Measurements from ENCODE around the gene MAN1A2. TPM values are rescaled to one million over a fixed set of nuclear protein-coding genes. Genes with fewer than 3 reads are reported as not detected.

The MAN1A2 gene
- total RNA-seq, 1 experiment from 2014 or later, result 21.0 TPM

DNA sequence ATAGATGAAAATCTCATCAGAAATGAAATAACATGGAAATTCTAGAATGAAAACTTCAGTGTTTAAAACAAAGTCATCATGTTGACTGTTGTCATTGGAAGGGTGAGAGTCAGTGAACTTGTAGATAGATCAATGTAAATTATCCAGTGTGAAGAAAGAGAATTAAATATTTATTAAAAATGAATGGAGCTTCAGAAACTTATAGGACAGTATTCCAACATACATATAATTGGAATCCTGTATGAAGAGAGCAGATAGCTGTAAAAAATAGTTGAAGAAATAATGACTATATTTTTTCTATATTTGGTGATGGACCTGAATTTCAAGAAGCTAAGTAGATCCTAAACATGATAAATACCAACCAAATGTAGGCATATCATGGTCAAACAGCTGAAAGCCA, 60.0 kb downstream of the MAN1A2 start:
- intact Hi-C loops (cut with micrococcal nuclease; ENCODE audit: unreplicated experiment), result no loop called here
- ChIA-PET CTCF (no interaction called here), POLR2A (no interaction called here)
- H3K4me1 ChIP-seq, result no peaks in the 10 kb centered on the region
- H3K36me3 ChIP-seq (ENCODE audit: control insufficient read depth, insufficient read depth, low read length), result no peaks in the 10 kb centered on the region
- BruUV-seq (replicated peaks), result no TSS peak
- Mint-ChIP-seq H3K4me1 (ENCODE audit: low read depth, unreplicated experiment) (no peaks in the 10 kb centered on the region), H3K36me3 (ENCODE audit: insufficient read depth, unreplicated experiment) (peaks cover 7% of the 10 kb centered on the region), H3K4me3 (ENCODE audit: unreplicated experiment) (no peak overlapping the region), H3K27ac (ENCODE audit: unreplicated experiment) (no peak overlapping the region), H3K27me3 (ENCODE audit: insufficient read depth, unreplicated experiment) (no peaks in the 10 kb centered on the region), H3K9me3 (ENCODE audit: unreplicated experiment) (peaks cover 19% of the 10 kb centered on the region)
- no peak overlapping the region for H3K4me3 ChIP-seq (ENCODE audit: low read depth, low read length)
- H3K27me3 ChIP-seq (replicated peaks; ENCODE audit: control insufficient read depth, insufficient read depth, low read length), result no peaks in the 10 kb centered on the region
- TF ChIP-seq, protein P1, sequence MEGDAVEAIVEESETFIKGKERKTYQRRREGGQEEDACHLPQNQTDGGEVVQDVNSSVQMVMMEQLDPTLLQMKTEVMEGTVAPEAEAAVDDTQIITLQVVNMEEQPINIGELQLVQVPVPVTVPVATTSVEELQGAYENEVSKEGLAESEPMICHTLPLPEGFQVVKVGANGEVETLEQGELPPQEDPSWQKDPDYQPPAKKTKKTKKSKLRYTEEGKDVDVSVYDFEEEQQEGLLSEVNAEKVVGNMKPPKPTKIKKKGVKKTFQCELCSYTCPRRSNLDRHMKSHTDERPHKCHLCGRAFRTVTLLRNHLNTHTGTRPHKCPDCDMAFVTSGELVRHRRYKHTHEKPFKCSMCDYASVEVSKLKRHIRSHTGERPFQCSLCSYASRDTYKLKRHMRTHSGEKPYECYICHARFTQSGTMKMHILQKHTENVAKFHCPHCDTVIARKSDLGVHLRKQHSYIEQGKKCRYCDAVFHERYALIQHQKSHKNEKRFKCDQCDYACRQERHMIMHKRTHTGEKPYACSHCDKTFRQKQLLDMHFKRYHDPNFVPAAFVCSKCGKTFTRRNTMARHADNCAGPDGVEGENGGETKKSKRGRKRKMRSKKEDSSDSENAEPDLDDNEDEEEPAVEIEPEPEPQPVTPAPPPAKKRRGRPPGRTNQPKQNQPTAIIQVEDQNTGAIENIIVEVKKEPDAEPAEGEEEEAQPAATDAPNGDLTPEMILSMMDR (IDR thresholded peaks at IDR 0.05; ENCODE audit: insufficient read depth in 1 of 2, low read depth in 1 of 2, low read length in 1 of 2, severe bottlenecking in 1 of 2, unreplicated experiment in 1 of 2), result no peak
- DNase-seq, result no peak
- H3K9me3 ChIP-seq, result no peaks in the 10 kb centered on the region; the same call in 1 of the 2 replicates

- Histone ChIP-seq H3K27me3 (replicated peaks; ENCODE audit: control insufficient read depth, insufficient read depth, low read length) (no peaks in the 10 kb centered on the region), H3K9me3 (no peaks in the 10 kb centered on the region), H3K4me1 (0 out of 2 replicates have a peak, but pooled peaks cover 3% of the 10 kb centered on the region), H3K36me3 (ENCODE audit: control insufficient read depth, insufficient read depth, low read length) (no peaks in the 10 kb centered on the region), H3K4me3 (ENCODE audit: low read depth, low read length) (no peak overlapping the region)
- TF ChIP-seq, protein P1 (IDR thresholded peaks at IDR 0.05; ENCODE audit: insufficient read depth in 1 of 2, low read depth in 1 of 2, low read length in 1 of 2, severe bottlenecking in 1 of 2, unreplicated experiment in 1 of 2), result no peak
- no peak overlapping the region for H3K27ac Mint-ChIP-seq (ENCODE audit: unreplicated experiment)
- H3K27me3 Mint-ChIP-seq (ENCODE audit: insufficient read depth, unreplicated experiment), result no peaks in the 10 kb centered on the region
- BruUV-seq (replicated peaks), result no TSS peak
- CTCF ChIA-PET, result no interaction called here
- H3K9me3 Mint-ChIP-seq (ENCODE audit: unreplicated experiment), result no peaks in the 10 kb centered on the region
- intact Hi-C loops (cut with micrococcal nuclease; ENCODE audit: unreplicated experiment), result no loop called here
- no peak for DNase-seq
- no peak overlapping the region for H3K4me3 Mint-ChIP-seq (ENCODE audit: unreplicated experiment)
- no peaks in the 10 kb centered on the region for H3K4me1 Mint-ChIP-seq (ENCODE audit: low read depth, unreplicated experiment)
- POLR2A ChIA-PET, result no interaction called here
- H3K36me3 Mint-ChIP-seq (ENCODE audit: insufficient read depth, unreplicated experiment), result no peaks in the 10 kb centered on the region
These were observed 66.7 kb downstream of the MAN1A2 start for GRCh38 chr1:117433943-117434342.

DNA sequence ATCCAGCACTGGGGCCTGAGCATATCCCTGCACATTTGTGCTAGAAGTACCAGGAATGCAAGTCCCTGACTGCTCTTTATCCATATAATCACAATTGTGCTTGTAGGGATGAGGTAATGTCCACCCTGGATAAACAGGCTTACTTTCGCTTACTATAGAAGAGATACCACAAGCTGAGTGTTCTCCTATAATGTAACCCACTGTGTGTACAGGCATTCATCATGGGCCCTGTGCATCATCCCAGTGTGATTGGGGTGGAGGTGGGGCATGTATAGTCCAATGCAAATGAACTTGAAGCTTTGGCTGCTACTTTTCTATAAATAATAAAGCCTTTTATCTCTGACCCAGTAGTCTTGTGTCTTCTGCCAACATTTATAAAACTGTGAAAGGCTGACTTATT, 69.3 kb downstream of the MAN1A2 start:
- Mint-ChIP-seq H3K9me3 (ENCODE audit: unreplicated experiment) (no peaks in the 10 kb centered on the region), H3K27me3 (ENCODE audit: insufficient read depth, unreplicated experiment) (no peaks in the 10 kb centered on the region), H3K4me3 (ENCODE audit: unreplicated experiment) (no peak overlapping the region), H3K4me1 (ENCODE audit: low read depth, unreplicated experiment) (no peaks in the 10 kb centered on the region), H3K27ac (ENCODE audit: unreplicated experiment) (no peak overlapping the region), H3K36me3 (ENCODE audit: insufficient read depth, unreplicated experiment) (no peaks in the 10 kb centered on the region)
- no peak for DNase-seq
- CTCF ChIA-PET, result no interaction called here
- Histone ChIP-seq H3K9me3 (no peaks in the 10 kb centered on the region), H3K36me3 (ENCODE audit: control insufficient read depth, insufficient read depth, low read length) (no peaks in the 10 kb centered on the region), H3K27me3 (replicated peaks; ENCODE audit: control insufficient read depth, insufficient read depth, low read length) (no peaks in the 10 kb centered on the region), H3K4me3 (ENCODE audit: low read depth, low read length) (no peak overlapping the region), H3K4me1 (0 out of 2 replicates have a peak, but pooled peaks cover 3% of the 10 kb centered on the region)
- TF ChIP-seq, protein P1 (IDR thresholded peaks at IDR 0.05; ENCODE audit: insufficient read depth in 1 of 2, low read depth in 1 of 2, low read length in 1 of 2, severe bottlenecking in 1 of 2, unreplicated experiment in 1 of 2), result no peak
- POLR2A ChIA-PET, result no interaction called here
- no TSS peak for BruUV-seq (replicated peaks)
- intact Hi-C loops (cut with micrococcal nuclease; ENCODE audit: unreplicated experiment), result no loop called here

Data from Caco-2 (cell line).